ENCODE data around the gene PCED1A.

PCED1A gene

DNA sequence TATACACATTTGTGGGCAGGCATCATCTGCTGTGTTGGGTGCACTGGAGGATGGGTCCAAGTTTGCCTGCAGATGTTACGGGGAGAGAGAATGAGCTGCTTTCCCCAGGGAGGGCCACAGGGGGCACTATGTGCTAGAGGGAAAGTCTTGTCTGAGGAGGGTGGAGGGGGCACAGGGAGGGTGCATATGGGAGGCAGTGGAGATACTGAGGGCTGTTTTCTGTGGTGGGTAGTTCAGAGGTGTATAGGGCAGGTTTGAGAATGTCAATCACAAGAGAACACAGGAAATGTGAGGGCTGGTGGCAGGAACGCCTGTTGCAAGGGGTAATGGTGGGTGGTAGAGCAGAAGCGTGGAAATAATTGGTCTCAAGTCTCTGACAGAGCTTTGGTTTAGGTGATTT is 25.2 kb upstream of the PCED1A start:
- DNase-seq (ENCODE audit: low read depth in 1 of 2, low spot score in 1 of 2), result no peak
- H3K27me3 ChIP-seq (ENCODE audit: insufficient read depth, poor library complexity, severe bottlenecking), result no peaks in the 10 kb centered on the region

DNA sequence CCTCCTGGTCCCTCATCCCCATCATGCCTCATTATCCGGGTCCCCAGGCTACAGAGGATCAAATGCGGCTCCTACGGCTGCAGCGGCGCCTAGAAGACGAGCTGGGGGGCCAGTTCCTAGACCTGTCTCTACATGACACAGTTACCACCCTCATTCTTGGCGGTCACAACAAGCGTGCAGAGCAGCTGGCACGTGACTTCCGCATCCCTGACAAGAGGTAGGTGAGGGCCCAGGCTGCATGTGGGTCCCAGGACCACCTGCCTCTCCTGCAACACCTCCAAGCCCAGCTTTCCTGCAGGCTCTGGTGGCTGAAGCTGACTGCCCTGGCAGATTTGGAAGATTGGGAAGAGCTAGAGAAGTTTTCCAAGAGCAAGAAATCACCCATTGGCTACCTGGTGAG is 24.6 kb upstream of the PCED1A start:
- TF ChIP-seq, protein P1, sequence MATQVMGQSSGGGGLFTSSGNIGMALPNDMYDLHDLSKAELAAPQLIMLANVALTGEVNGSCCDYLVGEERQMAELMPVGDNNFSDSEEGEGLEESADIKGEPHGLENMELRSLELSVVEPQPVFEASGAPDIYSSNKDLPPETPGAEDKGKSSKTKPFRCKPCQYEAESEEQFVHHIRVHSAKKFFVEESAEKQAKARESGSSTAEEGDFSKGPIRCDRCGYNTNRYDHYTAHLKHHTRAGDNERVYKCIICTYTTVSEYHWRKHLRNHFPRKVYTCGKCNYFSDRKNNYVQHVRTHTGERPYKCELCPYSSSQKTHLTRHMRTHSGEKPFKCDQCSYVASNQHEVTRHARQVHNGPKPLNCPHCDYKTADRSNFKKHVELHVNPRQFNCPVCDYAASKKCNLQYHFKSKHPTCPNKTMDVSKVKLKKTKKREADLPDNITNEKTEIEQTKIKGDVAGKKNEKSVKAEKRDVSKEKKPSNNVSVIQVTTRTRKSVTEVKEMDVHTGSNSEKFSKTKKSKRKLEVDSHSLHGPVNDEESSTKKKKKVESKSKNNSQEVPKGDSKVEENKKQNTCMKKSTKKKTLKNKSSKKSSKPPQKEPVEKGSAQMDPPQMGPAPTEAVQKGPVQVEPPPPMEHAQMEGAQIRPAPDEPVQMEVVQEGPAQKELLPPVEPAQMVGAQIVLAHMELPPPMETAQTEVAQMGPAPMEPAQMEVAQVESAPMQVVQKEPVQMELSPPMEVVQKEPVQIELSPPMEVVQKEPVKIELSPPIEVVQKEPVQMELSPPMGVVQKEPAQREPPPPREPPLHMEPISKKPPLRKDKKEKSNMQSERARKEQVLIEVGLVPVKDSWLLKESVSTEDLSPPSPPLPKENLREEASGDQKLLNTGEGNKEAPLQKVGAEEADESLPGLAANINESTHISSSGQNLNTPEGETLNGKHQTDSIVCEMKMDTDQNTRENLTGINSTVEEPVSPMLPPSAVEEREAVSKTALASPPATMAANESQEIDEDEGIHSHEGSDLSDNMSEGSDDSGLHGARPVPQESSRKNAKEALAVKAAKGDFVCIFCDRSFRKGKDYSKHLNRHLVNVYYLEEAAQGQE (IDR thresholded peaks at IDR 0.05; ENCODE audit: insufficient replicate concordance, low read depth), result no peak
- TF ChIP-seq POLR2AphosphoS5 (IDR thresholded peaks at IDR 0.05; ENCODE audit: low read depth), result no peak
- TF ChIP-seq SPI1 (IDR thresholded peaks at IDR 0.05; ENCODE audit: borderline replicate concordance, low read depth), result no peak
- TF ChIP-seq, protein P2, sequence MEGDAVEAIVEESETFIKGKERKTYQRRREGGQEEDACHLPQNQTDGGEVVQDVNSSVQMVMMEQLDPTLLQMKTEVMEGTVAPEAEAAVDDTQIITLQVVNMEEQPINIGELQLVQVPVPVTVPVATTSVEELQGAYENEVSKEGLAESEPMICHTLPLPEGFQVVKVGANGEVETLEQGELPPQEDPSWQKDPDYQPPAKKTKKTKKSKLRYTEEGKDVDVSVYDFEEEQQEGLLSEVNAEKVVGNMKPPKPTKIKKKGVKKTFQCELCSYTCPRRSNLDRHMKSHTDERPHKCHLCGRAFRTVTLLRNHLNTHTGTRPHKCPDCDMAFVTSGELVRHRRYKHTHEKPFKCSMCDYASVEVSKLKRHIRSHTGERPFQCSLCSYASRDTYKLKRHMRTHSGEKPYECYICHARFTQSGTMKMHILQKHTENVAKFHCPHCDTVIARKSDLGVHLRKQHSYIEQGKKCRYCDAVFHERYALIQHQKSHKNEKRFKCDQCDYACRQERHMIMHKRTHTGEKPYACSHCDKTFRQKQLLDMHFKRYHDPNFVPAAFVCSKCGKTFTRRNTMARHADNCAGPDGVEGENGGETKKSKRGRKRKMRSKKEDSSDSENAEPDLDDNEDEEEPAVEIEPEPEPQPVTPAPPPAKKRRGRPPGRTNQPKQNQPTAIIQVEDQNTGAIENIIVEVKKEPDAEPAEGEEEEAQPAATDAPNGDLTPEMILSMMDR (IDR thresholded peaks at IDR 0.05; ENCODE audit: insufficient read depth, low read length), result no peak
- TF ChIP-seq GABPA (IDR thresholded peaks at IDR 0.05; ENCODE audit: low read depth), result no peak
- no peak overlapping the region for H3K27ac ChIP-seq (replicated peaks)
- no peaks in the 10 kb centered on the region for H3K27me3 ChIP-seq (ENCODE audit: insufficient read depth, poor library complexity, severe bottlenecking)
- DNase-seq (ENCODE audit: low read depth in 1 of 2, low spot score in 1 of 2), result no peak
- H3K4me3 ChIP-seq (replicated peaks; ENCODE audit: insufficient read depth, low read length), result no peak overlapping the region

More for the DNA sequence above, 25.2 kb upstream of the PCED1A start:
- TF ChIP-seq, protein P2 (IDR thresholded peaks at IDR 0.05; ENCODE audit: insufficient read depth, low read length), result no peak
- TF ChIP-seq POLR2AphosphoS5 (IDR thresholded peaks at IDR 0.05; ENCODE audit: low read depth) (no peak), GABPA (IDR thresholded peaks at IDR 0.05; ENCODE audit: low read depth) (no peak), SPI1 (IDR thresholded peaks at IDR 0.05; ENCODE audit: borderline replicate concordance, low read depth) (no peak)
- TF ChIP-seq, protein P1 (IDR thresholded peaks at IDR 0.05; ENCODE audit: insufficient replicate concordance, low read depth), result no peak
- Histone ChIP-seq H3K27ac (replicated peaks) (no peak overlapping the region), H3K4me3 (replicated peaks; ENCODE audit: insufficient read depth, low read length) (no peak overlapping the region)

DNA sequence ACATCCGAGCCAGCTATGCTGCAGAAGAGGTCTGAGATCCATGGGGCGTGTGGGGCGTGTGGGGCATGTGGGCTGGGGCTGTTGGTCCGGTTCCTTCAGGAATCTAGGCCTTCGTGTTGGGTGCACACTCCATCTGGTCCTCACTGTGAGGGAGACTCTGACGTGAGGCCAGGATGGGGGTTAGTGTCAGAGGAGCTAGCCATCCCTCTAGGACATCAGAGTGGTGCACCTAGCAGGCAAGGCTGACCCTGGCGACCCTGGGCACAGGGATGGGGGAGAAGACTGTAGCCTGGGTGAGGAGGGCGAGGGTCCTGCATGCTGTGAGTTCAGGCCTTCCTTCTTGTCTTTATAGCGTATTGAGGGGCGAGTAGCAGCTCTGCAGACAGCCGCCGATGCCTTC is 24.2 kb upstream of the PCED1A start:
- no peak overlapping the region for H3K27ac ChIP-seq (replicated peaks)
- H3K27me3 ChIP-seq (ENCODE audit: insufficient read depth, poor library complexity, severe bottlenecking), result no peaks in the 10 kb centered on the region
- DNase-seq (ENCODE audit: low read depth in 1 of 2, low spot score in 1 of 2), result no peak
- no peak overlapping the region for H3K4me3 ChIP-seq (replicated peaks; ENCODE audit: insufficient read depth, low read length)
- TF ChIP-seq, protein P2 (IDR thresholded peaks at IDR 0.05; ENCODE audit: insufficient read depth, low read length), result no peak
- TF ChIP-seq POLR2AphosphoS5 (IDR thresholded peaks at IDR 0.05; ENCODE audit: low read depth) (no peak), GABPA (IDR thresholded peaks at IDR 0.05; ENCODE audit: low read depth) (no peak), SPI1 (IDR thresholded peaks at IDR 0.05; ENCODE audit: borderline replicate concordance, low read depth) (no peak)
- TF ChIP-seq, protein P1 (IDR thresholded peaks at IDR 0.05; ENCODE audit: insufficient replicate concordance, low read depth), result no peak
